Lung (tissue), 12 donors: ENCODE data around the gene PIP5K1B. TPM values are rescaled to one million over a fixed set of nuclear protein-coding genes. Genes with fewer than 3 reads are reported as not detected.
A peak's percentile ranks its signal among the peaks of the same experiment; 100 is the strongest.

Source experiments
- ATAC-seq: fragments of 200-7000 bp; cut with Tn5 transposase; one replicate; pipeline ENCODE4 v1.9.1; 2020; ENCODE audit warnings: moderate number of reproducible peaks; ENCODE audit not compliant: insufficient read depth, low FRiP score
- DNase-seq, 3 donors: peaks; one replicate each; pipeline ENCODE4 v3.0.0-alpha.2; 2013 to 2017
- H3K27ac ChIP-seq, 2 donors: one replicate each; pipeline ENCODE4 v1.5.1; 2013; ENCODE audit warnings: mild to moderate bottlenecking in 2 of 2, moderate library complexity in 2 of 2, control low read depth in 1 of 2, inconsistent platforms in 1 of 2, low read depth in 1 of 2, low read length in 1 of 2
- H3K27me3 ChIP-seq, 3 donors: one replicate each; pipeline ENCODE4 v1.5.1; 2013; ENCODE audit warnings: low read length in 2 of 3; ENCODE audit not compliant: control insufficient read depth in 3 of 3, insufficient read depth in 3 of 3
- H3K36me3 ChIP-seq, 4 donors: one replicate each; pipeline ENCODE4 v1.5.1; 2013; ENCODE audit warnings: low read length in 4 of 4, mild to moderate bottlenecking in 1 of 4, moderate library complexity in 1 of 4; ENCODE audit not compliant: control insufficient read depth in 4 of 4, insufficient read depth in 4 of 4
- H3K4me1 ChIP-seq, 5 donors: one replicate each; pipeline ENCODE4 v1.5.1; 2013; ENCODE audit warnings: low read length in 5 of 5, mild to moderate bottlenecking in 2 of 5, moderate library complexity in 1 of 5; ENCODE audit not compliant: control insufficient read depth in 5 of 5, insufficient read depth in 5 of 5
- H3K4me3 ChIP-seq: one replicate; pipeline ENCODE4 v1.5.1; 2013; ENCODE audit warnings: mild to moderate bottlenecking, control low read depth, moderate library complexity
- H3K9ac ChIP-seq, 2 donors: one replicate each; pipeline ENCODE4 v1.5.1; 2013; ENCODE audit warnings: low read length in 2 of 2, control low read depth in 1 of 2; ENCODE audit not compliant: insufficient read depth in 1 of 2
- H3K9me3 ChIP-seq, 4 donors: one replicate each; pipeline ENCODE4 v1.5.1; 2013; ENCODE audit warnings: low read length in 3 of 4, mild to moderate bottlenecking in 1 of 4, moderate library complexity in 1 of 4; ENCODE audit not compliant: control insufficient read depth in 4 of 4, insufficient read depth in 3 of 4
- CTCF ChIP-seq: IDR thresholded peaks from 2 replicates; pipeline ENCODE4 v1.5.1; 2012; ENCODE audit warnings: mild to moderate bottlenecking; ENCODE audit errors: control extremely low read depth, extremely low read depth
- WGBS, 2 donors: extraction: QIAGEN DNeasy Blood & Tissue Kit; methylation state at CpG; one replicate each; pipeline ENCODE4 v1.1.7; 2013; 5-methylcytosine and 5-hydroxymethylcytosine counted together
- polyA plus RNA-seq, 2 donors: library from polyadenylated mRNA; stranded (reverse); fragments of 200-250 nt; gene quantifications; one replicate each; pipeline ENCODE4 v1.2.1, GENCODE V29; 2013
- total RNA-seq, 2 donors: library from RNA; depleted of rRNA in 1 of 2; stranded (reverse); fragments of >200 nt in 1 of 2; gene quantifications; one replicate each; pipeline ENCODE4 v1.2.1, GENCODE V29; 2014 to 2021
- donor health status: control.
- donor health status: control.
- donor health status: Bipolar disorder and iron deficiency.
- donor health status: healthy.
- donor health status: DM: yes; HTN: yes; CAD: no.

The PIP5K1B gene
- total and polyA plus RNA-seq, 4 donors: 6.6 to 28.2 (median 15.6) TPM

GRCh38 chr9:68834931-68835520 lies 130.0 kb downstream of the PIP5K1B start:
- Histone ChIP-seq H3K27ac (no peak overlapping the region), H3K36me3 (no peaks in the 10 kb centered on the region), H3K4me3 (no peak overlapping the region), H3K9me3 (no peaks in the 10 kb centered on the region), H3K27me3 (no peaks in the 10 kb centered on the region), H3K4me1 (peaks cover 0 to 23% (median 0%) of the 10 kb centered on the region in 5 donors), H3K9ac (no peak overlapping the region)
- no peak for TF ChIP-seq CTCF
- WGBS, 2 donors: 75 to 85% methylated on average over 2 of the region's 2 CpGs
- DNase-seq (no peak), ATAC-seq (no peak)

- H3K27ac ChIP-seq: peak overlapping the region; percentile 10 to 40
- H3K9ac ChIP-seq: no peak overlapping the region
These were observed 131.7 kb downstream of the PIP5K1B start for GRCh38 chr9:68836788-68837187.

DNA sequence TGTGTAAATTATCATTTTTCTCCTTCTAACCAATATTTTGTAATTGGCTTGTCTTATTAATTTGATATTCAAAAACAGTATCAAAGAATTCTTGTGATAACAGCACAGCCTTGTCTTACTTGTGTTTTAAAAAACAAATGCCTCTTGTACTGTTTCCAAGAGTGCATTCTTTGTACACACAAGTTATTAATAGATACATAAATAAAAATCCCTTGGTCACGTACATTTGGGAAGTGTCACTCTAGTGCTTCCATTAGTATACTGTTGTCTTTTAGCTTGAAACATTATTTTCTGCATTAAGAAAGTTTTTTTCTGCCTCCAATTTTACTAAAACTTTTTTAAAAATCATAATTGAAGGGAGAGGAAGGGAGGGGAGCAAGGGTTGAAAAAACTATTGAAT lies 133.2 kb downstream of the PIP5K1B start:
- WGBS, 2 donors: 31 to 38% methylated on average over 1 of the region's 1 CpG
- TF ChIP-seq CTCF: no peak
- peaks cover 0 to 9% (median 0%) of the 10 kb centered on the region in 5 donors for H3K4me1 ChIP-seq
- no peaks in the 10 kb centered on the region for H3K36me3 ChIP-seq
- no peaks in the 10 kb centered on the region for H3K9me3 ChIP-seq
- H3K27ac ChIP-seq: no peak overlapping the region
- peak in 1 of 3 donors; percentile 22 for DNase-seq
- H3K9ac ChIP-seq: no peak overlapping the region
- no peak overlapping the region for H3K4me3 ChIP-seq
- no peak for ATAC-seq
- H3K27me3 ChIP-seq: no peaks in the 10 kb centered on the region

More at GRCh38 chr9:68836788-68837187, 131.7 kb downstream of the PIP5K1B start:
- no peak for ATAC-seq
- peaks cover 0 to 15% (median 0%) of the 10 kb centered on the region in 5 donors for H3K4me1 ChIP-seq
- no peak overlapping the region for H3K4me3 ChIP-seq
- H3K36me3 ChIP-seq: no peaks in the 10 kb centered on the region
- H3K27me3 ChIP-seq: no peaks in the 10 kb centered on the region
- H3K9me3 ChIP-seq: no peaks in the 10 kb centered on the region
- no peak for DNase-seq
- WGBS, 2 donors: 71 to 72% methylated on average over 5 of the region's 5 CpGs
- no peak for TF ChIP-seq CTCF
